Nephron progenitor cell (in vitro differentiated cells): ENCODE results near the gene SLC12A3.

Source experiments
- DNase-seq: peaks from one replicate; pipeline ENCODE4 v3.0.0; 2021
- H3K27ac Mint-ChIP-seq: 2 replicates; pipeline ENCODE4 v1.8.0; 2021; ENCODE audit warnings: mild to moderate bottlenecking, moderate library complexity, mixed read lengths
- H3K27me3 Mint-ChIP-seq: 2 replicates; pipeline ENCODE4 v1.8.0; 2021; ENCODE audit warnings: mild to moderate bottlenecking, low read depth, mixed read lengths; ENCODE audit not compliant: poor library complexity
- H3K36me3 Mint-ChIP-seq: 2 replicates; pipeline ENCODE4 v1.8.0; 2021; ENCODE audit warnings: low read depth, mixed read lengths
- H3K4me1 Mint-ChIP-seq: 2 replicates; pipeline ENCODE4 v1.8.0; 2021; ENCODE audit warnings: mixed read lengths
- H3K4me3 Mint-ChIP-seq: 2 replicates; pipeline ENCODE4 v1.8.0; 2021; ENCODE audit warnings: mild to moderate bottlenecking, moderate library complexity, mixed read lengths
- H3K9me3 Mint-ChIP-seq: 2 replicates; pipeline ENCODE4 v1.8.0; 2021; ENCODE audit warnings: mild to moderate bottlenecking, moderate library complexity, mixed read lengths
- TF ChIP-seq, protein P1 (sequence below): fragments of 200-600 bp; sonication (generic); IDR thresholded peaks from 2 replicates; pipeline ENCODE4 v1.5.0; 2021; ENCODE audit warnings: antibody characterized with exemption

The SLC12A3 gene

DNA sequence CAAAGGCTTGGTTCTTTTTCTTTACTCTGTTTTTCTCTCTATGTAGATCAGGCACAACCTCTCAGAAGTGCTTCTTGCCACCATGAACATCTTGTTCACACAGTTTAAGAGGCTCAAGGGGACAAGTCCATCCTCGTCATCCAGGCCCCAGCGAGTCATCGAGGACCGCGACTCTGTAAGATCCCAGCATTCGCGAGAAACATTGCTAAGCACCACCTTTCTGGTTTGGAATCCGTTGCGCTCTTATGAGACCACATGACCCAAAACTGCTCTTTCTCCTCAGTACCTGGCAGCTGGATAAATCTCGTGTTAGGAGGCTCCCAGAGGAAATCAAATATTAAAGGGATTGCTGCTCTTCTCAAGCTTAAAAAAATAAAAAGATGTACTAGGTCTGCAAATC, 23.3 kb upstream of the SLC12A3 start:
- DNase-seq: no peak
- no peak overlapping the region for H3K4me3 Mint-ChIP-seq
- no peaks in the 10 kb centered on the region for H3K9me3 Mint-ChIP-seq
- H3K4me1 Mint-ChIP-seq: no peaks in the 10 kb centered on the region
- TF ChIP-seq, protein P1, sequence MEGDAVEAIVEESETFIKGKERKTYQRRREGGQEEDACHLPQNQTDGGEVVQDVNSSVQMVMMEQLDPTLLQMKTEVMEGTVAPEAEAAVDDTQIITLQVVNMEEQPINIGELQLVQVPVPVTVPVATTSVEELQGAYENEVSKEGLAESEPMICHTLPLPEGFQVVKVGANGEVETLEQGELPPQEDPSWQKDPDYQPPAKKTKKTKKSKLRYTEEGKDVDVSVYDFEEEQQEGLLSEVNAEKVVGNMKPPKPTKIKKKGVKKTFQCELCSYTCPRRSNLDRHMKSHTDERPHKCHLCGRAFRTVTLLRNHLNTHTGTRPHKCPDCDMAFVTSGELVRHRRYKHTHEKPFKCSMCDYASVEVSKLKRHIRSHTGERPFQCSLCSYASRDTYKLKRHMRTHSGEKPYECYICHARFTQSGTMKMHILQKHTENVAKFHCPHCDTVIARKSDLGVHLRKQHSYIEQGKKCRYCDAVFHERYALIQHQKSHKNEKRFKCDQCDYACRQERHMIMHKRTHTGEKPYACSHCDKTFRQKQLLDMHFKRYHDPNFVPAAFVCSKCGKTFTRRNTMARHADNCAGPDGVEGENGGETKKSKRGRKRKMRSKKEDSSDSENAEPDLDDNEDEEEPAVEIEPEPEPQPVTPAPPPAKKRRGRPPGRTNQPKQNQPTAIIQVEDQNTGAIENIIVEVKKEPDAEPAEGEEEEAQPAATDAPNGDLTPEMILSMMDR: no peak
- H3K27me3 Mint-ChIP-seq: no peaks in the 10 kb centered on the region
- H3K27ac Mint-ChIP-seq: no peak overlapping the region
- peaks cover 66% of the 10 kb centered on the region for H3K36me3 Mint-ChIP-seq

GRCh38 chr16:56842133-56842532, 22.9 kb upstream of the SLC12A3 start:
- no peak overlapping the region for H3K4me3 Mint-ChIP-seq
- peaks cover 66% of the 10 kb centered on the region for H3K36me3 Mint-ChIP-seq
- H3K9me3 Mint-ChIP-seq: no peaks in the 10 kb centered on the region
- H3K27ac Mint-ChIP-seq: no peak overlapping the region
- no peaks in the 10 kb centered on the region for H3K4me1 Mint-ChIP-seq
- TF ChIP-seq, protein P1: no peak
- DNase-seq: no peak
- H3K27me3 Mint-ChIP-seq: no peaks in the 10 kb centered on the region

DNA sequence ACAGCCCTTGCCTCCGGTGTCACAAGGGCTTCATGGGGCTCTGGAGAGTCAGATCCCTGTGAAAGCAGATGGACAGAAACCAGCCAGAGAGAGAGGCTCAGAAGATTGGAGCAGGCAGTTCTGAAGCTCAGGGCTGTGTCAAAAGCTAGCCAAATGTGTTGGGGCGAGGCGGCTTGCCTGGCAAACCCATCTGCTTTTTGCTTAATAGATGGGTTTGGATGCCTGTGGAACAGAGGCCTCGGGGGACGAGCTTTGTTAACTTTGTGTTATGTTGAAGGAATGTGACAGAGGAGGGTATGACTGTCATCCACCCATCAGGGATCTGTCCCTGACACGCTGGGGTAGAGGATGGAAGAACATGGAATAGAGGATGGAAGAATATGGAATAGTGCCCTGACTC, 21.0 kb upstream of the SLC12A3 start:
- DNase-seq: no peak
- Mint-ChIP-seq H3K36me3 (peaks cover 55% of the 10 kb centered on the region), H3K9me3 (no peaks in the 10 kb centered on the region), H3K4me1 (peaks cover 18% of the 10 kb centered on the region), H3K27ac (peak overlapping the region; percentile 29), H3K27me3 (no peaks in the 10 kb centered on the region), H3K4me3 (no peak overlapping the region)
- TF ChIP-seq, protein P1: no peak

DNA sequence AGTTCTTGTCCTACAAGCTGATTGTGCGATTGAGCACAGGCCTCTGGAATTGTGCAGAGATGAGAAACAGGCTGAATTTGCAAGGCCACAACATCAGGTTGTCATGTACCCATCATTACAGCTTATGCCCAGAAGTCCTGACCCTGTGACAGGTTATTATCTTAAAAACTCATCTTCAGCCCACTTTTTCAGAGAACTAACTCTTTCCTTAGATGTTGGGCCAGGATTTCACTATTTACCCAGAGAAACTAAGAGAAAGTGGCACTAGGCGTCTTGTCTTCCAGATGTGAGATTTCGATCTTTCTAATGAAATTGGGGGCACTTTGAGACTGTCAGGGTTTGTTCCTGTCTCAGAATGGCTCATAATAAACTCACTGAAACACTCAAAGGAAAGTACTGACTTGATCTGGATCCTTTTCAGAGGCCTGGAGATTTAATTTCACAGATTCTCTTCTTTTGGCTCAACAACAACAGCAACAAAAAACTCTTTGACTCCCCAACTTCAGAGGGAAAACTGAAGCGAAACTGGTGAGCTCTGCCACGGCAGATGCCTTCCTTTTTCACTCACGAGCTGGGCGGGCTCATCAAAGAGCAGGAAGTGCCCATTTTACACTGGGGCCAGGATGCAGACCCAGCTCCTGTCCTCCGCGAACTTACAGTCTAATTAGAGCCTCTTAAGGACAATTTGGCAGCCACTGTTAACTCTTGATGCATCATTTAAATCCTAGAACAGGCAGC, 17.7 kb upstream of the SLC12A3 start:
- Mint-ChIP-seq H3K27ac (peak overlapping the region; percentile 97), H3K36me3 (peaks cover 32% of the 10 kb centered on the region), H3K27me3 (no peaks in the 10 kb centered on the region), H3K4me3 (no peak overlapping the region), H3K4me1 (peaks cover 44% of the 10 kb centered on the region), H3K9me3 (no peaks in the 10 kb centered on the region)
- TF ChIP-seq, protein P1: no peak
- no peak for DNase-seq

DNA sequence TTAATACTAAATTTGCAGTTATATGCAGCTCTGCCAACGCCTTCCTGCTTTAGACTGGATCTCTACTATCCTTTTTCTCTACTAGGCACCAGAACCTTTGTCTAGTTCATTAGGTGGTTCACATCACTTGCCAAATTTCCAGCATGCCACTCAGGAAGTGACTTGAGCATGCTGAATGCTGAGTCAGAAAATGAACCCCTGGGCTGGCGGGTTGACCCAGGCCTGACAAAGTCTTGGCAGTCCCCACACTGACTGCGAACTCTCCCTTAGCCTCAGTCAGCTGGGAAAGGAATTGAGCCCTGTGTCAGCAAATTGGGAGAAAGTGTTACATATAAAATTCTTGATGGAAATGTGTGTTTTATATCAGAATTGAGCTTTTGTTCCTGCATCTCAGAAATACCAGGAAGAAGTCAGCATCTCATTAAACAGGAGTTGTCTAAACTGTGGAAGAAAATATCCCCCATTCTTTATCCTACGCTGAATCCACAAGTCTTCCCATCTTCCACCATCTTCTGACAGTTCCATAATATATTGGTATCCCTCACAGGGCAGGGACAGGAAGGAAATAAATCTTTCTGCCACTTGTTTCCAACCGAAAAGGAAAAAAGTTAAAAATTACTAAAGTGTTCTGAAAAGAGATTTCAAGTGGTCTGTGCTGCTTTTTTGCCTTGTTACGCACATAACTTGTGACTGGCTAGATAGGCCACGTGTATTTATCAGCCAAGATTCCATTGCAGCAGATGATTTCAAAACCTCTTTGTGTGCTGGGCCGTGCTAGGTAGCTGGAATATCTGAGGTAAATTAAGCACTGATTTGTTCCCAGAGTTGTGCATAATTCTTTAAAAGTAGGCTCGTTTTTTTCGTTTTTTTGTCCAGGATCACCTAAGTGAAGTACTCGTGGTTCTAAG, 16.7 kb upstream of the SLC12A3 start:
- H3K9me3 Mint-ChIP-seq: no peaks in the 10 kb centered on the region
- peak overlapping the region; percentile 97 for H3K27ac Mint-ChIP-seq
- H3K4me1 Mint-ChIP-seq: peaks cover 44% of the 10 kb centered on the region
- H3K36me3 Mint-ChIP-seq: peaks cover 26% of the 10 kb centered on the region
- DNase-seq: no peak
- no peak overlapping the region for H3K4me3 Mint-ChIP-seq
- no peaks in the 10 kb centered on the region for H3K27me3 Mint-ChIP-seq
- TF ChIP-seq, protein P1: no peak
